Spinal cord (tissue), 10 donors: ENCODE results near the gene GSAP. TPM values are rescaled to one million over a fixed set of nuclear protein-coding genes. Genes with fewer than 3 reads are reported as not detected.
A peak's percentile ranks its signal among the peaks of the same experiment; 100 is the strongest.
"Not testable (repeated sequence)": the region's sequence is repeated elsewhere in the genome, so short reads cannot be mapped to it uniquely, and the experiment has no call there.

Source experiments
- DNase-seq, 6 donors: peaks; one replicate each; pipeline versions ENCODE4 v3.0.0 to v3.0.0-alpha.2; 2013 to 2015; ENCODE audit warnings: low spot score in 6 of 6, low read depth in 4 of 6
- H3K27ac ChIP-seq: one replicate; pipeline ENCODE4 v1.5.1; 2013; ENCODE audit warnings: low read depth, low read length, control low read depth
- H3K27me3 ChIP-seq: one replicate; pipeline ENCODE4 v1.6.1; 2013; ENCODE audit warnings: low read length; ENCODE audit not compliant: control insufficient read depth, insufficient read depth
- H3K36me3 ChIP-seq: one replicate; pipeline ENCODE4 v1.6.1; 2013; ENCODE audit warnings: low read length; ENCODE audit not compliant: control insufficient read depth, insufficient read depth
- H3K4me1 ChIP-seq: one replicate; pipeline ENCODE4 v1.6.1; 2013; ENCODE audit warnings: low read length; ENCODE audit not compliant: control insufficient read depth, insufficient read depth
- H3K4me3 ChIP-seq: one replicate; pipeline ENCODE4 v1.5.1; 2013; ENCODE audit warnings: low read depth, low read length, control low read depth
- H3K9me3 ChIP-seq: one replicate; pipeline ENCODE4 v1.6.1; 2013; ENCODE audit warnings: low read length; ENCODE audit not compliant: control insufficient read depth, insufficient read depth
- WGBS: methylation state at CpG from one replicate; pipeline ENCODE4 v1.1.5; 2013; ENCODE audit warnings: missing lambda C conversion rate; ENCODE audit not compliant: insufficient coverage; 5-methylcytosine and 5-hydroxymethylcytosine counted together
- polyA plus RNA-seq, 2 donors: library from polyadenylated mRNA; unstranded; fragments of 120-200 nt; gene quantifications; one replicate each; pipeline ENCODE4 v1.2.1, GENCODE V29; 2013; ENCODE audit not compliant: insufficient read length in 2 of 2
- total RNA-seq, 2 donors: library from RNA; depleted of rRNA in 1 of 2; stranded (reverse); fragments of 120-200 nt in 1 of 2; fragments of >200 nt in 1 of 2; gene quantifications; one replicate each; pipeline versions ENCODE4 v1.2.3 to v1.2.4, GENCODE V29; 2013 to 2014
- donor health status: healthy.

GSAP gene
- total and polyA plus RNA-seq, 4 donors, result 11.2 to 18.4 (median 14.7) TPM

- H3K9me3 ChIP-seq, result no peaks in the 10 kb centered on the region
- H3K36me3 ChIP-seq, result peaks cover 2% of the 10 kb centered on the region
- H3K27me3 ChIP-seq, result no peaks in the 10 kb centered on the region
- WGBS, result no CpG with 5 or more reads among the region's 3 CpGs
- no peak for DNase-seq
- no peaks in the 10 kb centered on the region for H3K4me1 ChIP-seq
- H3K27ac ChIP-seq, result no peak overlapping the region
- H3K4me3 ChIP-seq, result no peak overlapping the region
These were observed 126.8 kb downstream of the GSAP start for GRCh38 chr7:77289387-77289786.

GRCh38 chr7:77288676-77289320, 127.4 kb downstream of the GSAP start:
- Histone ChIP-seq H3K9me3 (no peaks in the 10 kb centered on the region), H3K4me1 (no peaks in the 10 kb centered on the region), H3K27me3 (no peaks in the 10 kb centered on the region), H3K4me3 (no peak overlapping the region), H3K36me3 (no peaks in the 10 kb centered on the region), H3K27ac (no peak overlapping the region)
- no peak for DNase-seq
- 100% methylated on average over 1 of the region's 7 CpGs for WGBS

GRCh38 chr7:77284616-77285015, 131.5 kb downstream of the GSAP start:
- Histone ChIP-seq H3K9me3 (no peaks in the 10 kb centered on the region), H3K4me1 (no peaks in the 10 kb centered on the region)

GRCh38 chr7:77284005-77284404, 132.1 kb downstream of the GSAP start:
- no peak for DNase-seq
- H3K27me3 ChIP-seq, result no peaks in the 10 kb centered on the region
- H3K9me3 ChIP-seq, result no peaks in the 10 kb centered on the region
- WGBS, result 80% methylated on average over 2 of the region's 4 CpGs
- no peaks in the 10 kb centered on the region for H3K4me1 ChIP-seq
- no peaks in the 10 kb centered on the region for H3K36me3 ChIP-seq
- no peak overlapping the region for H3K4me3 ChIP-seq
- H3K27ac ChIP-seq, result no peak overlapping the region

More at GRCh38 chr7:77284616-77285015, 131.5 kb downstream of the GSAP start:
- Histone ChIP-seq H3K36me3 (no peaks in the 10 kb centered on the region), H3K27me3 (no peaks in the 10 kb centered on the region), H3K4me3 (no peak overlapping the region), H3K27ac (no peak overlapping the region)
- peak in 1 of 6 donors; percentile 71 for DNase-seq
- WGBS, result 33% methylated on average over 1 of the region's 2 CpGs

- no peaks in the 10 kb centered on the region for H3K27me3 ChIP-seq
- WGBS, result no CpG with 5 or more reads among the region's 1 CpG
- no peaks in the 10 kb centered on the region for H3K9me3 ChIP-seq
- no peak overlapping the region for H3K27ac ChIP-seq
- H3K36me3 ChIP-seq, result no peaks in the 10 kb centered on the region
- no peaks in the 10 kb centered on the region for H3K4me1 ChIP-seq
- DNase-seq, result no peak
- H3K4me3 ChIP-seq, result no peak overlapping the region
These were observed 133.3 kb downstream of the GSAP start for GRCh38 chr7:77282897-77283296.

- no peaks in the 10 kb centered on the region for H3K27me3 ChIP-seq
- no peaks in the 10 kb centered on the region for H3K36me3 ChIP-seq
- WGBS, result 72% methylated on average over 2 of the region's 3 CpGs
- H3K4me1 ChIP-seq, result no peaks in the 10 kb centered on the region
- no peaks in the 10 kb centered on the region for H3K9me3 ChIP-seq
- DNase-seq, result peak in 1 of 6 donors; percentile 7
- no peak overlapping the region for H3K4me3 ChIP-seq
- H3K27ac ChIP-seq, result no peak overlapping the region
These were observed 134.2 kb downstream of the GSAP start for GRCh38 chr7:77281780-77282478.

GRCh38 chr7:77276120-77276519, 140.0 kb downstream of the GSAP start:
- Histone ChIP-seq H3K36me3 (no peaks in the 10 kb centered on the region), H3K4me3 (no peak overlapping the region), H3K27me3 (no peaks in the 10 kb centered on the region), H3K4me1 (no peaks in the 10 kb centered on the region), H3K9me3 (no peaks in the 10 kb centered on the region), H3K27ac (no peak overlapping the region)
- no peak for DNase-seq
- no CpG with 5 or more reads among the region's 4 CpGs for WGBS

GRCh38 chr7:77275663-77276062, 140.5 kb downstream of the GSAP start:
- not testable (repeated sequence) for H3K4me1 ChIP-seq, H3K36me3 ChIP-seq, DNase-seq, H3K4me3 ChIP-seq, H3K9me3 ChIP-seq, H3K27ac ChIP-seq, H3K27me3 ChIP-seq
- WGBS, result 83% methylated on average over 1 of the region's 2 CpGs

GRCh38 chr7:77271766-77272165, 144.4 kb downstream of the GSAP start:
- H3K36me3 ChIP-seq, result no peaks in the 10 kb centered on the region
- WGBS, result 92% methylated on average over 4 of the region's 5 CpGs
- H3K9me3 ChIP-seq, result no peaks in the 10 kb centered on the region
- no peak overlapping the region for H3K27ac ChIP-seq
- no peaks in the 10 kb centered on the region for H3K4me1 ChIP-seq
- no peak overlapping the region for H3K4me3 ChIP-seq
- no peaks in the 10 kb centered on the region for H3K27me3 ChIP-seq
- no peak for DNase-seq

GRCh38 chr7:77270094-77270480, 146.1 kb downstream of the GSAP start:
- Histone ChIP-seq H3K27ac (no peak overlapping the region), H3K4me1 (no peaks in the 10 kb centered on the region), H3K9me3 (no peaks in the 10 kb centered on the region), H3K4me3 (no peak overlapping the region), H3K36me3 (no peaks in the 10 kb centered on the region), H3K27me3 (no peaks in the 10 kb centered on the region)
- DNase-seq, result no peak
- no CpG with 5 or more reads among the region's 1 CpG for WGBS
